ENCODE measurements around the gene ATP7B.
"Not testable (repeated sequence)": the region's sequence is repeated elsewhere in the genome, so short reads cannot be mapped to it uniquely, and the experiment has no call there.

ATP7B gene

GRCh38 chr13:52006523-52007245, 4.6 kb downstream of the ATP7B start:
- DNase-seq (ENCODE audit: low spot score), result no peak

GRCh38 chr13:52005841-52006522, 5.3 kb downstream of the ATP7B start:
- DNase-seq (ENCODE audit: low spot score), result no peak

- DNase-seq (ENCODE audit: low spot score), result no peak
Observed at GRCh38 chr13:52004511-52005170, 6.6 kb downstream of the ATP7B start.

- no peak for DNase-seq (ENCODE audit: low spot score)
Observed at GRCh38 chr13:52003541-52003940, 7.7 kb downstream of the ATP7B start.

- DNase-seq (ENCODE audit: low spot score), result no peak
Observed at GRCh38 chr13:52002361-52002760, 8.9 kb downstream of the ATP7B start.

GRCh38 chr13:52001120-52001731, 10.0 kb downstream of the ATP7B start:
- DNase-seq (ENCODE audit: low spot score), result peak; percentile 61

GRCh38 chr13:51999921-52000320, 11.3 kb downstream of the ATP7B start:
- DNase-seq (ENCODE audit: low spot score), result peak; percentile 46

- DNase-seq (ENCODE audit: low spot score), result peak; percentile 65
Observed at GRCh38 chr13:51999510-51999911, 11.7 kb downstream of the ATP7B start.

GRCh38 chr13:51998723-51999509, 12.3 kb downstream of the ATP7B start:
- no peak for DNase-seq (ENCODE audit: low spot score)

- DNase-seq (ENCODE audit: low spot score), result no peak
Observed at GRCh38 chr13:51997641-51998330, 13.5 kb downstream of the ATP7B start.

GRCh38 chr13:51997186-51997585, 14.1 kb downstream of the ATP7B start:
- no peak for DNase-seq (ENCODE audit: low spot score)

GRCh38 chr13:51996641-51997040, 14.6 kb downstream of the ATP7B start:
- DNase-seq (ENCODE audit: low spot score), result no peak

- peak; percentile 10 for DNase-seq (ENCODE audit: low spot score)
Observed at GRCh38 chr13:51995677-51996551, 15.3 kb downstream of the ATP7B start.

- DNase-seq (ENCODE audit: low spot score), result no peak
Observed at GRCh38 chr13:51993713-51994112, 17.5 kb downstream of the ATP7B start.

GRCh38 chr13:51988988-51989618, 22.1 kb downstream of the ATP7B start:
- no peak for DNase-seq (ENCODE audit: low spot score)

- not testable (repeated sequence) for DNase-seq (ENCODE audit: low spot score)
Observed at GRCh38 chr13:51984904-51985303, 26.3 kb downstream of the ATP7B start.

- not testable (repeated sequence) for DNase-seq (ENCODE audit: low spot score)
Observed at GRCh38 chr13:51983292-51983691, 28.0 kb downstream of the ATP7B start.

GRCh38 chr13:51981355-51981754, 29.9 kb downstream of the ATP7B start:
- DNase-seq (ENCODE audit: low spot score), result no peak

GRCh38 chr13:51980908-51981307, 30.3 kb downstream of the ATP7B start:
- DNase-seq (ENCODE audit: low spot score), result no peak

Data from kidney tubule cell (primary cell).